Choroid plexus epithelial cell (primary cell): ENCODE data around the gene ADCY2.

Source experiments
- DNase-seq: peaks from one replicate; pipeline ENCODE4 v3.0.0-alpha.2; 2010; ENCODE audit warnings: low read depth
- H3K4me3 ChIP-seq: 2 replicates; pipeline ENCODE4 v1.5.1; 2011; ENCODE audit warnings: low read depth, mild to moderate bottlenecking, control low read depth, low read length, moderate library complexity
- CTCF ChIP-seq: conservative IDR thresholded peaks from 2 replicates; pipeline ENCODE4 v1.5.1; 2011; ENCODE audit warnings: low read depth, mild to moderate bottlenecking, control low read depth, inconsistent platforms, low read length, moderate library complexity

Gene ADCY2

GRCh38 chr5:7435503-7435902 is 39.6 kb downstream of the ADCY2 start:
- H3K4me3 ChIP-seq: no peak overlapping the region
- TF ChIP-seq CTCF: no peak
- no peak for DNase-seq

GRCh38 chr5:7436521-7436920 is 40.6 kb downstream of the ADCY2 start:
- H3K4me3 ChIP-seq: no peak overlapping the region
- DNase-seq: no peak
- no peak for TF ChIP-seq CTCF

GRCh38 chr5:7437836-7438235 is 41.9 kb downstream of the ADCY2 start:
- H3K4me3 ChIP-seq: no peak overlapping the region
- TF ChIP-seq CTCF: no peak
- no peak for DNase-seq

- H3K4me3 ChIP-seq: no peak overlapping the region
- no peak for TF ChIP-seq CTCF
- DNase-seq: no peak
These were observed 49.1 kb downstream of the ADCY2 start for GRCh38 chr5:7445068-7445467.

- TF ChIP-seq CTCF: no peak
- no peak for DNase-seq
- H3K4me3 ChIP-seq: no peak overlapping the region
These were observed 49.9 kb downstream of the ADCY2 start for GRCh38 chr5:7445831-7446230.

GRCh38 chr5:7446913-7447312 is 51.0 kb downstream of the ADCY2 start:
- DNase-seq: no peak
- no peak overlapping the region for H3K4me3 ChIP-seq
- TF ChIP-seq CTCF: no peak

GRCh38 chr5:7453947-7454346 is 58.0 kb downstream of the ADCY2 start:
- H3K4me3 ChIP-seq: no peak overlapping the region
- DNase-seq: no peak
- TF ChIP-seq CTCF: no peak
